ENCODE measurements around the gene MAT1A. TPM values are rescaled to one million over a fixed set of nuclear protein-coding genes. Genes with fewer than 3 reads are reported as not detected.
"Not testable (repeated sequence)": the region's sequence is repeated elsewhere in the genome, so short reads cannot be mapped to it uniquely, and the experiment has no call there.

MAT1A gene
- total RNA-seq, 1 donor from 2014 or later: not detected

- peaks cover 22% of the 10 kb centered on the region for H3K4me1 Mint-ChIP-seq
- no peaks in the 10 kb centered on the region for H3K36me3 Mint-ChIP-seq (ENCODE audit: low read depth)
- H3K9me3 Mint-ChIP-seq: peaks cover 6% of the 10 kb centered on the region
- no peaks in the 10 kb centered on the region for H3K27me3 Mint-ChIP-seq (ENCODE audit: low read depth)
- DNase-seq (ENCODE audit: low read depth, low spot score): no peak
- TF ChIP-seq, protein P1, sequence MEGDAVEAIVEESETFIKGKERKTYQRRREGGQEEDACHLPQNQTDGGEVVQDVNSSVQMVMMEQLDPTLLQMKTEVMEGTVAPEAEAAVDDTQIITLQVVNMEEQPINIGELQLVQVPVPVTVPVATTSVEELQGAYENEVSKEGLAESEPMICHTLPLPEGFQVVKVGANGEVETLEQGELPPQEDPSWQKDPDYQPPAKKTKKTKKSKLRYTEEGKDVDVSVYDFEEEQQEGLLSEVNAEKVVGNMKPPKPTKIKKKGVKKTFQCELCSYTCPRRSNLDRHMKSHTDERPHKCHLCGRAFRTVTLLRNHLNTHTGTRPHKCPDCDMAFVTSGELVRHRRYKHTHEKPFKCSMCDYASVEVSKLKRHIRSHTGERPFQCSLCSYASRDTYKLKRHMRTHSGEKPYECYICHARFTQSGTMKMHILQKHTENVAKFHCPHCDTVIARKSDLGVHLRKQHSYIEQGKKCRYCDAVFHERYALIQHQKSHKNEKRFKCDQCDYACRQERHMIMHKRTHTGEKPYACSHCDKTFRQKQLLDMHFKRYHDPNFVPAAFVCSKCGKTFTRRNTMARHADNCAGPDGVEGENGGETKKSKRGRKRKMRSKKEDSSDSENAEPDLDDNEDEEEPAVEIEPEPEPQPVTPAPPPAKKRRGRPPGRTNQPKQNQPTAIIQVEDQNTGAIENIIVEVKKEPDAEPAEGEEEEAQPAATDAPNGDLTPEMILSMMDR (conservative IDR thresholded peaks at IDR 0.05): no peak
- H3K4me3 Mint-ChIP-seq: no peak overlapping the region
- H3K27ac Mint-ChIP-seq (ENCODE audit: unreplicated experiment): no peak overlapping the region
Observed at GRCh38 chr10:80253266-80253962, 36.0 kb downstream of the MAT1A start.

- TF ChIP-seq, protein P1 (conservative IDR thresholded peaks at IDR 0.05): no peak
- Mint-ChIP-seq H3K4me1 (peaks cover 22% of the 10 kb centered on the region), H3K9me3 (peaks cover 6% of the 10 kb centered on the region), H3K27me3 (ENCODE audit: low read depth) (no peaks in the 10 kb centered on the region), H3K4me3 (no peak overlapping the region), H3K27ac (ENCODE audit: unreplicated experiment) (no peak overlapping the region), H3K36me3 (ENCODE audit: low read depth) (no peaks in the 10 kb centered on the region)
- DNase-seq (ENCODE audit: low read depth, low spot score): no peak
Observed at GRCh38 chr10:80252296-80252887, 37.1 kb downstream of the MAT1A start.

GRCh38 chr10:80251703-80252280 is 37.7 kb downstream of the MAT1A start:
- peaks cover 22% of the 10 kb centered on the region for H3K4me1 Mint-ChIP-seq
- H3K36me3 Mint-ChIP-seq (ENCODE audit: low read depth); H3K4me3 Mint-ChIP-seq: not testable (repeated sequence)

GRCh38 chr10:80250399-80250798 is 39.1 kb downstream of the MAT1A start:
- not testable (repeated sequence) for H3K9me3 Mint-ChIP-seq; H3K27me3 Mint-ChIP-seq (ENCODE audit: low read depth); H3K27ac Mint-ChIP-seq (ENCODE audit: unreplicated experiment); DNase-seq (ENCODE audit: low read depth, low spot score); H3K36me3 Mint-ChIP-seq (ENCODE audit: low read depth); H3K4me3 Mint-ChIP-seq
- peaks cover 17% of the 10 kb centered on the region for H3K4me1 Mint-ChIP-seq

More at GRCh38 chr10:80251703-80252280, 37.7 kb downstream of the MAT1A start:
- not testable (repeated sequence) for DNase-seq (ENCODE audit: low read depth, low spot score); H3K27me3 Mint-ChIP-seq (ENCODE audit: low read depth); H3K27ac Mint-ChIP-seq (ENCODE audit: unreplicated experiment); H3K9me3 Mint-ChIP-seq

GRCh38 chr10:80249906-80250305 is 39.6 kb downstream of the MAT1A start:
- peaks cover 17% of the 10 kb centered on the region for H3K4me1 Mint-ChIP-seq
- H3K4me3 Mint-ChIP-seq; H3K36me3 Mint-ChIP-seq (ENCODE audit: low read depth); H3K27ac Mint-ChIP-seq (ENCODE audit: unreplicated experiment); H3K27me3 Mint-ChIP-seq (ENCODE audit: low read depth); DNase-seq (ENCODE audit: low read depth, low spot score); H3K9me3 Mint-ChIP-seq: not testable (repeated sequence)

DNA sequence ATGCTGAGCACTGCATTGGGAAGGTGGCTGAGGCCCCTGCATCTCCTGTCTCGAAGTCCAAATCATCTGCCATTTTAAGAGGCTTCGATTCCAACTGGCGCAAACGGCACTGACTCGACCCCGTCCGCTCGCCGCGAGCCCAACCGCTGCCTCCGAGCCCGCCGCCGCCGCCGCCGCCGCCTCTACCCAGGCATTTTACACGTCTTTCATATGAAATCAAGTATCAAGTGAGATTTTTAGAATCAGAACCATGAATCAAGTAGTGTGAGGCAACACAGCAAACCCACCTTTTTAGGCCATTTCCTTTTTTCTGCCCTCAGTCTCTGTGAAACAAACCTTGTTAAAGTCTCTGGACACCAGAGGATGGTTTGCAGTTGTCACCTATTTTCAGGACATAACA is 41.8 kb downstream of the MAT1A start:
- H3K4me3 Mint-ChIP-seq; H3K27me3 Mint-ChIP-seq (ENCODE audit: low read depth); H3K36me3 Mint-ChIP-seq (ENCODE audit: low read depth); DNase-seq (ENCODE audit: low read depth, low spot score); H3K9me3 Mint-ChIP-seq; H3K27ac Mint-ChIP-seq (ENCODE audit: unreplicated experiment): not testable (repeated sequence)
- peaks cover 22% of the 10 kb centered on the region for H3K4me1 Mint-ChIP-seq

GRCh38 chr10:80244371-80244770 is 45.1 kb downstream of the MAT1A start:
- DNase-seq (ENCODE audit: low read depth, low spot score); H3K36me3 Mint-ChIP-seq (ENCODE audit: low read depth); H3K4me3 Mint-ChIP-seq; H3K9me3 Mint-ChIP-seq; H3K27ac Mint-ChIP-seq (ENCODE audit: unreplicated experiment); H3K27me3 Mint-ChIP-seq (ENCODE audit: low read depth): not testable (repeated sequence)
- peaks cover 13% of the 10 kb centered on the region for H3K4me1 Mint-ChIP-seq

- H3K36me3 Mint-ChIP-seq (ENCODE audit: low read depth); H3K4me3 Mint-ChIP-seq; DNase-seq (ENCODE audit: low read depth, low spot score); H3K27ac Mint-ChIP-seq (ENCODE audit: unreplicated experiment); H3K9me3 Mint-ChIP-seq; H3K27me3 Mint-ChIP-seq (ENCODE audit: low read depth): not testable (repeated sequence)
- H3K4me1 Mint-ChIP-seq: peaks cover 13% of the 10 kb centered on the region
Observed at GRCh38 chr10:80242341-80242740, 47.1 kb downstream of the MAT1A start.

DNA sequence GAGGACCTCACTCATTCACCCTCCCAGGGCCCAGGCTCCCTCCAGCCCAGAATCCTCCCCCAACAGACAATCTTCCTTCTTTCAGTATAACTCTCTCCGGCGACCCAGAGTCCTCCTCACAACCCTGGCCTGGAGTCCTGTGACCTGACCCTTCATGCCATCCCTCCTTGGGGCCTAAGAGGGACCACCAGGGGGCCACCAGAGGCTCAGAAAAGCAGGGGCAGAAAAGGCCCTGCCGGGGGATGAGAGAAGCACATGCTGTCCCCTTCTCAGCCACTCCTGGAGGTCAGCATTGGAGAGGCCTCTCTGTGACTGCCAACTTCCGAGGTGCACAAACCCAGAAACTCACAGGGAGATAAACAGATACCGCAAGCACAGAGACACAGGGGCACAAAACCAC is 53.0 kb downstream of the MAT1A start:
- H3K9me3 Mint-ChIP-seq; DNase-seq (ENCODE audit: low read depth, low spot score); H3K4me1 Mint-ChIP-seq; H3K36me3 Mint-ChIP-seq (ENCODE audit: low read depth); H3K4me3 Mint-ChIP-seq; H3K27me3 Mint-ChIP-seq (ENCODE audit: low read depth); H3K27ac Mint-ChIP-seq (ENCODE audit: unreplicated experiment): not testable (repeated sequence)

- H3K27ac Mint-ChIP-seq (ENCODE audit: unreplicated experiment); DNase-seq (ENCODE audit: low read depth, low spot score); H3K4me1 Mint-ChIP-seq; H3K27me3 Mint-ChIP-seq (ENCODE audit: low read depth); H3K9me3 Mint-ChIP-seq; H3K36me3 Mint-ChIP-seq (ENCODE audit: low read depth); H3K4me3 Mint-ChIP-seq: not testable (repeated sequence)
Observed at GRCh38 chr10:80234331-80235235, 54.9 kb downstream of the MAT1A start.

DNA sequence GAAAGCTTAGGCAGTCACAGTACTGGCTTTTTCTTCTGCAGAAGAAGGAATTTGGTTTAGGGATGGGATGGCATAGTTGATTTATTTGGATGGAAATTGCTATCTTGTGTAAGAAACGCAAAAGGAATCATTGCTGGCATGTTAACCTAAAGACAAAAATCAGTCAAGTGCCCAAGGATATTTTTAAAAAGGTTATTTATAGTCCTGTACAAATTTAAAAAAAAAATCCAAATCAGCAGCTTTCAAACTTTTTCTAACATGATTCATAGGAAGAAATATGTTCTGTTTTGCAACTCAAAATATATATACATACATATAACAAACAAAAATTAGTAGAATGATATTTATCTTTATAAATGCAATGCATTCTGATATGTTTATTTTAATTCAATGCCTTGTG is 55.6 kb downstream of the MAT1A start:
- not testable (repeated sequence) for H3K27me3 Mint-ChIP-seq (ENCODE audit: low read depth); DNase-seq (ENCODE audit: low read depth, low spot score); H3K4me3 Mint-ChIP-seq; H3K9me3 Mint-ChIP-seq; H3K27ac Mint-ChIP-seq (ENCODE audit: unreplicated experiment); H3K36me3 Mint-ChIP-seq (ENCODE audit: low read depth); H3K4me1 Mint-ChIP-seq
